ENCODE results near the gene EVA1B. TPM values are rescaled to one million over a fixed set of nuclear protein-coding genes. Genes with fewer than 3 reads are reported as not detected.

EVA1B gene
- total RNA-seq, 1 donor from 2014 or later: 1.5 TPM

Other genes with a start within 250 kb of the EVA1B start
- gene TEKT2, start 239.6 kb downstream of the EVA1B start, total RNA-seq (ENCODE audit: unreplicated experiment): 1.6 TPM
- gene ADPRS, start 234.8 kb downstream of the EVA1B start, total RNA-seq (ENCODE audit: unreplicated experiment): 16.8 TPM
- not detected for gene COL8A2, start 198.4 kb downstream of the EVA1B start, total RNA-seq (ENCODE audit: unreplicated experiment)
- 30.0 TPM for gene TRAPPC3, start 174.2 kb downstream of the EVA1B start, total RNA-seq (ENCODE audit: unreplicated experiment)
- gene MAP7D1, start 167.5 kb downstream of the EVA1B start, total RNA-seq (ENCODE audit: unreplicated experiment): 152 TPM
- gene THRAP3, start 99.2 kb downstream of the EVA1B start, total RNA-seq (ENCODE audit: unreplicated experiment): 119 TPM
- gene SH3D21, start 17.3 kb downstream of the EVA1B start, total RNA-seq (ENCODE audit: unreplicated experiment): 11.8 TPM
- gene STK40, start 62.3 kb upstream of the EVA1B start, total RNA-seq (ENCODE audit: unreplicated experiment): 52.9 TPM
- gene LSM10, start 74.3 kb upstream of the EVA1B start, total RNA-seq (ENCODE audit: unreplicated experiment): 44.4 TPM
- gene OSCP1, start 126.8 kb upstream of the EVA1B start, total RNA-seq (ENCODE audit: unreplicated experiment): 6.3 TPM
- 65.4 TPM for gene MRPS15, start 140.7 kb upstream of the EVA1B start, total RNA-seq (ENCODE audit: unreplicated experiment)
- not detected for gene CSF3R, start 159.3 kb upstream of the EVA1B start, total RNA-seq (ENCODE audit: unreplicated experiment)

All from glutamatergic neuron (in vitro differentiated cells).